ENCODE measurements around the gene GANAB. TPM values are rescaled to one million over a fixed set of nuclear protein-coding genes. Genes with fewer than 3 reads are reported as not detected.

Gene GANAB
- total and polyA plus RNA-seq, 5 donors from 2014 or later = 128 to 169 (median 136) TPM

- peaks cover 11 to 75% (median 50%) of the 10 kb centered on the region in 4 donors for H3K4me1 Mint-ChIP-seq
- DNase-seq (peak; percentile 94 to 100 (median 98)), ATAC-seq (ENCODE audit: low read depth in 2 of 2) (peak; percentile 79 to 81)
- peaks cover 49% of the 10 kb centered on the region for H3K36me3 ChIP-seq (ENCODE audit: control insufficient read depth, insufficient read depth, low read length)
- H3K27ac ChIP-seq (ENCODE audit: insufficient read depth, low read length, poor library complexity, severe bottlenecking) = peak overlapping the region; percentile 90
- H3K4me3 ChIP-seq (ENCODE audit: low read depth, low read length) = peak overlapping the region; percentile 98
- no peaks in the 10 kb centered on the region for H3K27me3 Mint-ChIP-seq
- no peaks in the 10 kb centered on the region for H3K9me3 ChIP-seq (ENCODE audit: control insufficient read depth in 2 of 2, low read length in 2 of 2)
- no peaks in the 10 kb centered on the region for H3K9me3 Mint-ChIP-seq
- no peaks in the 10 kb centered on the region for H3K27me3 ChIP-seq (ENCODE audit: control insufficient read depth, insufficient read depth, low read length)
- H3K27ac Mint-ChIP-seq = peak overlapping the region; percentile 96 to 97 (median 96)
- H3K4me3 Mint-ChIP-seq = peak overlapping the region; percentile 95 to 100 (median 96)
- H3K36me3 Mint-ChIP-seq = peaks cover 55% of the 10 kb centered on the region
- H3K4me1 ChIP-seq (ENCODE audit: control insufficient read depth, insufficient read depth, low read length, poor library complexity, severe bottlenecking) = peaks cover 49% of the 10 kb centered on the region
Measured at GRCh38 chr11:62599069-62599696, 47.2 kb downstream of the GANAB start.

- DNase-seq (no peak), ATAC-seq (ENCODE audit: low read depth in 2 of 2) (no peak)
- Histone ChIP-seq H3K27me3 (ENCODE audit: control insufficient read depth, insufficient read depth, low read length) (no peaks in the 10 kb centered on the region), H3K27ac (ENCODE audit: insufficient read depth, low read length, poor library complexity, severe bottlenecking) (no peak overlapping the region), H3K4me1 (ENCODE audit: control insufficient read depth, insufficient read depth, low read length, poor library complexity, severe bottlenecking) (peaks cover 62% of the 10 kb centered on the region), H3K36me3 (ENCODE audit: control insufficient read depth, insufficient read depth, low read length) (peaks cover 49% of the 10 kb centered on the region), H3K4me3 (ENCODE audit: low read depth, low read length) (no peak overlapping the region), H3K9me3 (ENCODE audit: control insufficient read depth in 2 of 2, low read length in 2 of 2) (no peaks in the 10 kb centered on the region)
- Mint-ChIP-seq H3K9me3 (no peaks in the 10 kb centered on the region), H3K4me1 (peaks cover 11 to 87% (median 55%) of the 10 kb centered on the region in 4 donors), H3K27me3 (no peaks in the 10 kb centered on the region), H3K36me3 (peaks cover 44% of the 10 kb centered on the region), H3K4me3 (peak overlapping the region in 1 of 4 donors; percentile 90), H3K27ac (peak overlapping the region in 2 of 3 donors; percentile 36 to 76)
Measured at GRCh38 chr11:62595124-62595523, 51.3 kb downstream of the GANAB start.

GRCh38 chr11:62593434-62594044, 52.9 kb downstream of the GANAB start:
- ATAC-seq (ENCODE audit: low read depth in 2 of 2) = no peak
- Mint-ChIP-seq H3K9me3 (no peaks in the 10 kb centered on the region), H3K27me3 (no peaks in the 10 kb centered on the region), H3K4me3 (peak overlapping the region; percentile 80 to 98 (median 88)), H3K27ac (peak overlapping the region; percentile 57 to 95 (median 93)), H3K4me1 (peaks cover 0 to 83% (median 50%) of the 10 kb centered on the region in 4 donors), H3K36me3 (peaks cover 29% of the 10 kb centered on the region)
- H3K4me1 ChIP-seq (ENCODE audit: control insufficient read depth, insufficient read depth, low read length, poor library complexity, severe bottlenecking) = peaks cover 55% of the 10 kb centered on the region
- peaks cover 49% of the 10 kb centered on the region for H3K36me3 ChIP-seq (ENCODE audit: control insufficient read depth, insufficient read depth, low read length)
- no peaks in the 10 kb centered on the region for H3K27me3 ChIP-seq (ENCODE audit: control insufficient read depth, insufficient read depth, low read length)
- peak; percentile 61 to 88 (median 77) for DNase-seq
- no peak overlapping the region for H3K4me3 ChIP-seq (ENCODE audit: low read depth, low read length)
- H3K27ac ChIP-seq (ENCODE audit: insufficient read depth, low read length, poor library complexity, severe bottlenecking) = peak overlapping the region; percentile 45
- no peaks in the 10 kb centered on the region for H3K9me3 ChIP-seq (ENCODE audit: control insufficient read depth in 2 of 2, low read length in 2 of 2)

GRCh38 chr11:62592989-62593421, 53.4 kb downstream of the GANAB start:
- H3K4me3 Mint-ChIP-seq = peak overlapping the region in 3 of 4 donors; percentile 41 to 90 (median 46)
- ATAC-seq (ENCODE audit: low read depth in 2 of 2) = no peak
- no peak for DNase-seq
- Histone ChIP-seq H3K9me3 (ENCODE audit: control insufficient read depth in 2 of 2, low read length in 2 of 2) (no peaks in the 10 kb centered on the region), H3K36me3 (ENCODE audit: control insufficient read depth, insufficient read depth, low read length) (peaks cover 49% of the 10 kb centered on the region), H3K27ac (ENCODE audit: insufficient read depth, low read length, poor library complexity, severe bottlenecking) (peak overlapping the region; percentile 94), H3K4me3 (ENCODE audit: low read depth, low read length) (peak overlapping the region; percentile 75), H3K4me1 (ENCODE audit: control insufficient read depth, insufficient read depth, low read length, poor library complexity, severe bottlenecking) (peaks cover 49% of the 10 kb centered on the region), H3K27me3 (ENCODE audit: control insufficient read depth, insufficient read depth, low read length) (no peaks in the 10 kb centered on the region)
- H3K4me1 Mint-ChIP-seq = peaks cover 0 to 79% (median 45%) of the 10 kb centered on the region in 4 donors
- peaks cover 23% of the 10 kb centered on the region for H3K36me3 Mint-ChIP-seq
- H3K27ac Mint-ChIP-seq = peak overlapping the region in 2 of 3 donors; percentile 85 to 95
- H3K27me3 Mint-ChIP-seq = no peaks in the 10 kb centered on the region
- no peaks in the 10 kb centered on the region for H3K9me3 Mint-ChIP-seq

- H3K4me3 ChIP-seq (ENCODE audit: low read depth, low read length) = peak overlapping the region; percentile 75
- peak overlapping the region; percentile 94 for H3K27ac ChIP-seq (ENCODE audit: insufficient read depth, low read length, poor library complexity, severe bottlenecking)
- no peak for ATAC-seq (ENCODE audit: low read depth in 2 of 2)
- DNase-seq = no peak
- H3K27me3 ChIP-seq (ENCODE audit: control insufficient read depth, insufficient read depth, low read length) = no peaks in the 10 kb centered on the region
- H3K9me3 Mint-ChIP-seq = no peaks in the 10 kb centered on the region
- peak overlapping the region; percentile 90 to 96 (median 94) for H3K4me3 Mint-ChIP-seq
- H3K36me3 ChIP-seq (ENCODE audit: control insufficient read depth, insufficient read depth, low read length) = peaks cover 49% of the 10 kb centered on the region
- no peaks in the 10 kb centered on the region for H3K27me3 Mint-ChIP-seq
- peaks cover 0 to 76% (median 39%) of the 10 kb centered on the region in 4 donors for H3K4me1 Mint-ChIP-seq
- peak overlapping the region; percentile 95 to 97 (median 96) for H3K27ac Mint-ChIP-seq
- no peaks in the 10 kb centered on the region for H3K9me3 ChIP-seq (ENCODE audit: control insufficient read depth in 2 of 2, low read length in 2 of 2)
- H3K4me1 ChIP-seq (ENCODE audit: control insufficient read depth, insufficient read depth, low read length, poor library complexity, severe bottlenecking) = peaks cover 42% of the 10 kb centered on the region
- peaks cover 17% of the 10 kb centered on the region for H3K36me3 Mint-ChIP-seq
Measured at GRCh38 chr11:62592146-62592815, 54.1 kb downstream of the GANAB start.

DNA sequence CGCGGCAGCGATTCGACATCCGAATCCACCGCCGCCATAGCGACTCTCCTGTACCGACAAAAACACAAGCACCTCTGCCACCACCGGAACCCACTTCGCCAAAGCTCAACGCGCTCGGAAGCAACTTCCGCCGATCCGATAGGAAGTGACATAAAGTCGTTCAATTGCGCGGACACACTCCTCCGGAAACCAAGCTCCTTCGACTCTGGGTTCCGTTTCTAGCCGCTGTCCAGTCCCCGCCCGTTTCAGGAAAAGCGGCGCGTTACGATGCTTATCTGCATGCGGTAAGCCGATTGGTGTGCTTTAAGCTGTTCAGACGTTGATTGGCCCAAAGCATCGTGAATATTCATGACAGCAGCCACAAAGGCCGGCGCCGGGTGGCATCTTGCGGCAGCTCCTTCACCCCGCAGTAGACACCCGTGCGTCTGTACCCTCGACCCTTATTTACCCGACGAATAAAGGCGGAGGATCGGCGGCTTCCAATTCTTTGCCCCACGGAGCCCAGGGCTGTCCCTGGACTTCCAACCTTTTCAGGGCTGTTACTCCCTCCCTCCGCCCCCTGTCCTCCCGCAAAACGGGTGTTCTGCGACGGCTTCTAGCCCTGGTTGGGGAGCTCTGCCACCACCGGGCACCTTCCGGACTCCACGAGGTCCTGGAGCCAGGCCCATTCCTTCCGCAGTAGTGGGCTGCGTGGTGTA, 54.8 kb downstream of the GANAB start, which contains the start of gene TUT1:
Gene TUT1, minus strand, starts transcription at position 76 of the 698 bp plus-strand sequence. Its CDS starts 38 bp downstream, at position 38.
- H3K36me3 Mint-ChIP-seq = peaks cover 17% of the 10 kb centered on the region
- H3K4me1 ChIP-seq (ENCODE audit: control insufficient read depth, insufficient read depth, low read length, poor library complexity, severe bottlenecking) = peaks cover 39% of the 10 kb centered on the region
- no peaks in the 10 kb centered on the region for H3K27me3 ChIP-seq (ENCODE audit: control insufficient read depth, insufficient read depth, low read length)
- ATAC-seq (ENCODE audit: low read depth in 2 of 2) = peak; percentile 89 to 90
- peaks cover 43% of the 10 kb centered on the region for H3K36me3 ChIP-seq (ENCODE audit: control insufficient read depth, insufficient read depth, low read length)
- no peaks in the 10 kb centered on the region for H3K27me3 Mint-ChIP-seq
- H3K4me1 Mint-ChIP-seq = peaks cover 0 to 73% (median 38%) of the 10 kb centered on the region in 4 donors
- peak within 1 kb of the TSS; percentile 94 for H3K27ac ChIP-seq (ENCODE audit: insufficient read depth, low read length, poor library complexity, severe bottlenecking)
- H3K9me3 Mint-ChIP-seq = no peaks in the 10 kb centered on the region
- H3K4me3 Mint-ChIP-seq = peak within 1 kb of the TSS; percentile 90 to 96 (median 94)
- no peaks in the 10 kb centered on the region for H3K9me3 ChIP-seq (ENCODE audit: control insufficient read depth in 2 of 2, low read length in 2 of 2)
- H3K27ac Mint-ChIP-seq = peak within 1 kb of the TSS; percentile 95 to 97 (median 96)
- H3K4me3 ChIP-seq (ENCODE audit: low read depth, low read length) = peak within 1 kb of the TSS; percentile 95
- DNase-seq = peak; percentile 95 to 99 (median 98)

All from CD4-positive, CD25-positive, alpha-beta regulatory T cell (primary cell).